ENCODE results near the gene KLHL40.

Gene KLHL40

GRCh38 chr3:42675909-42676308, 9.4 kb upstream of the KLHL40 start:
- Histone ChIP-seq H2AK5ac (ENCODE audit: low read depth, low read length) (no peak overlapping the region), H2BK5ac (ENCODE audit: low read length) (no peak overlapping the region), H3K18ac (ENCODE audit: low read length) (no peak overlapping the region), H3K27ac (replicated peaks; ENCODE audit: low read length) (no peak overlapping the region), H3K4me1 (ENCODE audit: control insufficient read depth in 2 of 2, insufficient read depth in 1 of 2, low read depth in 1 of 2, low read length in 2 of 2) (no peaks in the 10 kb centered on the region), H3K14ac (ENCODE audit: low read length) (no peak overlapping the region), H3K27me3 (ENCODE audit: control insufficient read depth in 3 of 3, insufficient read depth in 3 of 3, low read depth in 1 of 3, low read length in 3 of 3) (peaks cover 0 to 7% (median 0%) of the 10 kb centered on the region in 3 experiments), H3K79me1 (ENCODE audit: low read depth, low read length) (no peaks in the 10 kb centered on the region), H2AFZ (ENCODE audit: low read length) (no peak overlapping the region), H3K4me2 (ENCODE audit: insufficient read depth, low read length, poor library complexity, severe bottlenecking) (no peak overlapping the region), H2BK15ac (ENCODE audit: low read length) (no peak overlapping the region), H3K9me3 (replicated peaks in 1 of 2; ENCODE audit: control insufficient read depth in 2 of 2, insufficient read depth in 1 of 2, low read depth in 1 of 2, low read length in 2 of 2) (peaks cover 3 to 4% of the 10 kb centered on the region in 2 donors), H3K36me3 (replicated peaks in 1 of 2; ENCODE audit: control insufficient read depth in 2 of 2, insufficient read depth in 2 of 2, low read length in 2 of 2) (no peaks in the 10 kb centered on the region), H4K8ac (ENCODE audit: low read depth, low read length) (no peak overlapping the region), H2BK12ac (ENCODE audit: low read length) (no peak overlapping the region), H3K4ac (ENCODE audit: low read length) (no peak overlapping the region), H3K9ac (ENCODE audit: low read depth, low read length, poor library complexity) (peak overlapping the region; percentile 17), H4K91ac (ENCODE audit: low read depth, low read length, poor library complexity) (no peak overlapping the region), H2BK120ac (ENCODE audit: low read depth, low read length) (no peak overlapping the region), H3K4me3 (ENCODE audit: low read length in 2 of 2) (no peak overlapping the region), H3K23ac (ENCODE audit: low read depth, low read length, poor library complexity) (no peak overlapping the region)
- no CpG with 5 or more reads among the region's 2 CpGs for WGBS, 2 donors (ENCODE audit: extremely low coverage in 2 of 2, insufficient read length in 2 of 2, insufficient replicate concordance in 1 of 2)
- DNase-seq (ENCODE audit: low spot score), result no peak

DNA sequence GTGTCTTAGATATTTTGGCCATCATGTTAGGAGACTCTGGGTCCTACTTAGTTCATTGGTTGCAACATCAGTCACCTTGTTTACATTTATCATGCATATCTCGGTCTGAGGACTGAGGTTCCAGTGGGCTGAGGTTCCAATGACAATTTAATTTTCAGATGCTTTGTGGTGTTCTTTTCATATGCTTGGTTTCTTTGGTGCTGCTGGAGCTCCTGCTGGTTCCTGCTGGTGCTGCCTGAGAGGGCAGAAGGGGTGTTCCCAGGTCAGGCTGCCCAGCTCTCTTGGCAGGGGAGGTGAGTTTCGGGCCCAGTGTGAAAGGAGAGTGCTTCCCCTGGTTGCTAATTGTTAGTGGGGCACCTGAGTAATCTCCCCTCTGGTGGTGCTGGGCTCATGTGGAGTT, 6.9 kb upstream of the KLHL40 start:
- no CpG with 5 or more reads among the region's 2 CpGs for WGBS, 2 donors (ENCODE audit: extremely low coverage in 2 of 2, insufficient read length in 2 of 2, insufficient replicate concordance in 1 of 2)
- peaks cover 0 to 2% (median 0%) of the 10 kb centered on the region in 3 experiments for H3K27me3 ChIP-seq (ENCODE audit: control insufficient read depth in 3 of 3, insufficient read depth in 3 of 3, low read depth in 1 of 3, low read length in 3 of 3)

GRCh38 chr3:42680271-42680670, 5.1 kb upstream of the KLHL40 start:
- H3K14ac ChIP-seq (ENCODE audit: low read length), result no peak overlapping the region
- H2AFZ ChIP-seq (ENCODE audit: low read length), result no peak overlapping the region
- H3K27me3 ChIP-seq (ENCODE audit: control insufficient read depth in 3 of 3, insufficient read depth in 3 of 3, low read depth in 1 of 3, low read length in 3 of 3), result peaks cover 0 to 2% (median 0%) of the 10 kb centered on the region in 3 experiments
- WGBS, 2 donors (ENCODE audit: extremely low coverage in 2 of 2, insufficient read length in 2 of 2, insufficient replicate concordance in 1 of 2), result no CpG with 5 or more reads among the region's 1 CpG
- no peak overlapping the region for H3K4me3 ChIP-seq (ENCODE audit: low read length in 2 of 2)
- no peak overlapping the region for H4K8ac ChIP-seq (ENCODE audit: low read depth, low read length)
- H2BK15ac ChIP-seq (ENCODE audit: low read length), result no peak overlapping the region
- no peak overlapping the region for H3K9ac ChIP-seq (ENCODE audit: low read depth, low read length, poor library complexity)
- H2AK5ac ChIP-seq (ENCODE audit: low read depth, low read length), result no peak overlapping the region
- no peak for DNase-seq (ENCODE audit: low spot score)
- no peaks in the 10 kb centered on the region for H3K36me3 ChIP-seq (replicated peaks in 1 of 2; ENCODE audit: control insufficient read depth in 2 of 2, insufficient read depth in 2 of 2, low read length in 2 of 2)
- H3K9me3 ChIP-seq (replicated peaks in 1 of 2; ENCODE audit: control insufficient read depth in 2 of 2, insufficient read depth in 1 of 2, low read depth in 1 of 2, low read length in 2 of 2), result peaks cover 3 to 4% of the 10 kb centered on the region in 2 donors
- H3K23ac ChIP-seq (ENCODE audit: low read depth, low read length, poor library complexity), result no peak overlapping the region
- H2BK5ac ChIP-seq (ENCODE audit: low read length), result no peak overlapping the region
- H3K4me2 ChIP-seq (ENCODE audit: insufficient read depth, low read length, poor library complexity, severe bottlenecking), result no peak overlapping the region
- H4K91ac ChIP-seq (ENCODE audit: low read depth, low read length, poor library complexity), result no peak overlapping the region
- H2BK12ac ChIP-seq (ENCODE audit: low read length), result no peak overlapping the region
- no peak overlapping the region for H3K4ac ChIP-seq (ENCODE audit: low read length)
- peaks cover 0 to 2% of the 10 kb centered on the region in 2 donors for H3K4me1 ChIP-seq (ENCODE audit: control insufficient read depth in 2 of 2, insufficient read depth in 1 of 2, low read depth in 1 of 2, low read length in 2 of 2)
- no peaks in the 10 kb centered on the region for H3K79me1 ChIP-seq (ENCODE audit: low read depth, low read length)
- no peak overlapping the region for H3K27ac ChIP-seq (replicated peaks; ENCODE audit: low read length)
- no peak overlapping the region for H3K18ac ChIP-seq (ENCODE audit: low read length)
- H2BK120ac ChIP-seq (ENCODE audit: low read depth, low read length), result no peak overlapping the region

More for the DNA sequence above, 6.9 kb upstream of the KLHL40 start:
- H2AFZ ChIP-seq (ENCODE audit: low read length), result no peak overlapping the region
- H2BK120ac ChIP-seq (ENCODE audit: low read depth, low read length), result no peak overlapping the region
- no peak overlapping the region for H4K91ac ChIP-seq (ENCODE audit: low read depth, low read length, poor library complexity)
- no peak for DNase-seq (ENCODE audit: low spot score)
- no peak overlapping the region for H2BK12ac ChIP-seq (ENCODE audit: low read length)
- peaks cover 0 to 2% of the 10 kb centered on the region in 2 donors for H3K4me1 ChIP-seq (ENCODE audit: control insufficient read depth in 2 of 2, insufficient read depth in 1 of 2, low read depth in 1 of 2, low read length in 2 of 2)
- no peaks in the 10 kb centered on the region for H3K36me3 ChIP-seq (replicated peaks in 1 of 2; ENCODE audit: control insufficient read depth in 2 of 2, insufficient read depth in 2 of 2, low read length in 2 of 2)
- H3K4me3 ChIP-seq (ENCODE audit: low read length in 2 of 2), result no peak overlapping the region
- H2AK5ac ChIP-seq (ENCODE audit: low read depth, low read length), result no peak overlapping the region
- no peak overlapping the region for H3K9ac ChIP-seq (ENCODE audit: low read depth, low read length, poor library complexity)
- H3K23ac ChIP-seq (ENCODE audit: low read depth, low read length, poor library complexity), result no peak overlapping the region
- H3K27ac ChIP-seq (replicated peaks; ENCODE audit: low read length), result no peak overlapping the region
- no peak overlapping the region for H3K4me2 ChIP-seq (ENCODE audit: insufficient read depth, low read length, poor library complexity, severe bottlenecking)
- H4K8ac ChIP-seq (ENCODE audit: low read depth, low read length), result no peak overlapping the region
- no peak overlapping the region for H3K4ac ChIP-seq (ENCODE audit: low read length)
- H3K79me1 ChIP-seq (ENCODE audit: low read depth, low read length), result no peaks in the 10 kb centered on the region
- no peak overlapping the region for H2BK15ac ChIP-seq (ENCODE audit: low read length)
- peaks cover 3 to 4% of the 10 kb centered on the region in 2 donors for H3K9me3 ChIP-seq (replicated peaks in 1 of 2; ENCODE audit: control insufficient read depth in 2 of 2, insufficient read depth in 1 of 2, low read depth in 1 of 2, low read length in 2 of 2)
- H2BK5ac ChIP-seq (ENCODE audit: low read length), result no peak overlapping the region
- no peak overlapping the region for H3K14ac ChIP-seq (ENCODE audit: low read length)
- H3K18ac ChIP-seq (ENCODE audit: low read length), result no peak overlapping the region

DNA sequence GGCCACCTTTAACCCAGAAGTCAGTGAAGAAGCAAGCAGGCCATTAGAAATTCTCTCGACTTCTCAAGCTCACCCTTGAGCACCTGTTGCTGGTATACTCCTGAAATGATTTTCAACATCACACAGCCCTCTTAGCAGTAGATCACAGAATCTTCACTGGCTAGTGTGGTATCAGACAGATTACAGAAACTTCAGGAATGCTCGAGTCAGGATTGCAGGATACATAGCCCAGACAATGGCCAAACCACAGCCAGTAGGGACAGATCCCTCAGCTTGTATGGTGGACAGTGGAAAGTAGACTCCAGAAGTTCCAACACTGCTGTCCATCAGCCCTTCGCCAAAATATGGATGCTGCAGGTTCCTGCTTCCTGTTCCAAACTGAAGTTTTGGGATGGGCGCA, 4.5 kb upstream of the KLHL40 start:
- H2BK5ac ChIP-seq (ENCODE audit: low read length), result no peak overlapping the region
- no peak overlapping the region for H2BK15ac ChIP-seq (ENCODE audit: low read length)
- no peaks in the 10 kb centered on the region for H3K79me1 ChIP-seq (ENCODE audit: low read depth, low read length)
- no peak overlapping the region for H3K27ac ChIP-seq (replicated peaks; ENCODE audit: low read length)
- H2AK5ac ChIP-seq (ENCODE audit: low read depth, low read length), result no peak overlapping the region
- H3K4me2 ChIP-seq (ENCODE audit: insufficient read depth, low read length, poor library complexity, severe bottlenecking), result no peak overlapping the region
- H3K4me1 ChIP-seq (ENCODE audit: control insufficient read depth in 2 of 2, insufficient read depth in 1 of 2, low read depth in 1 of 2, low read length in 2 of 2), result peaks cover 0 to 2% of the 10 kb centered on the region in 2 donors
- H3K9ac ChIP-seq (ENCODE audit: low read depth, low read length, poor library complexity), result no peak overlapping the region
- DNase-seq (ENCODE audit: low spot score), result no peak
- peaks cover 0 to 2% (median 0%) of the 10 kb centered on the region in 3 experiments for H3K27me3 ChIP-seq (ENCODE audit: control insufficient read depth in 3 of 3, insufficient read depth in 3 of 3, low read depth in 1 of 3, low read length in 3 of 3)
- no CpG with 5 or more reads among the region's 4 CpGs for WGBS, 2 donors (ENCODE audit: extremely low coverage in 2 of 2, insufficient read length in 2 of 2, insufficient replicate concordance in 1 of 2)
- H3K4me3 ChIP-seq (ENCODE audit: low read length in 2 of 2), result no peak overlapping the region
- peaks cover 3 to 4% of the 10 kb centered on the region in 2 donors for H3K9me3 ChIP-seq (replicated peaks in 1 of 2; ENCODE audit: control insufficient read depth in 2 of 2, insufficient read depth in 1 of 2, low read depth in 1 of 2, low read length in 2 of 2)
- no peak overlapping the region for H2BK120ac ChIP-seq (ENCODE audit: low read depth, low read length)
- H3K23ac ChIP-seq (ENCODE audit: low read depth, low read length, poor library complexity), result no peak overlapping the region
- no peak overlapping the region for H4K91ac ChIP-seq (ENCODE audit: low read depth, low read length, poor library complexity)
- no peak overlapping the region for H3K4ac ChIP-seq (ENCODE audit: low read length)
- H3K18ac ChIP-seq (ENCODE audit: low read length), result no peak overlapping the region
- no peak overlapping the region for H2BK12ac ChIP-seq (ENCODE audit: low read length)
- H2AFZ ChIP-seq (ENCODE audit: low read length), result no peak overlapping the region
- H3K36me3 ChIP-seq (replicated peaks in 1 of 2; ENCODE audit: control insufficient read depth in 2 of 2, insufficient read depth in 2 of 2, low read length in 2 of 2), result no peaks in the 10 kb centered on the region
- H3K14ac ChIP-seq (ENCODE audit: low read length), result no peak overlapping the region
- no peak overlapping the region for H4K8ac ChIP-seq (ENCODE audit: low read depth, low read length)

Measured in neuronal stem cell (in vitro differentiated cells).